ENCODE measurements around the gene ATRN.
A peak's percentile ranks its signal among the peaks of the same experiment; 100 is the strongest.

ATRN gene

GRCh38 chr20:3677733-3678132 lies 206.9 kb downstream of the ATRN start:
- Histone ChIP-seq H3K36me3 (ENCODE audit: insufficient read depth, low read depth, low read length) (no peaks in the 10 kb centered on the region), H3K4me1 (ENCODE audit: insufficient read depth, low read length) (peaks cover 6% of the 10 kb centered on the region; the same call in 1 of the 2 replicates), H3K9ac (ENCODE audit: low read depth, low read length) (no peak overlapping the region), H3K4me3 (ENCODE audit: low read length) (no peak overlapping the region), H3K27ac (ENCODE audit: low read length) (no peak overlapping the region), H3K27me3 (ENCODE audit: insufficient read depth, low read length) (peaks cover 27% of the 10 kb centered on the region), H3K9me3 (ENCODE audit: insufficient read depth, low read depth, low read length) (no peaks in the 10 kb centered on the region)

GRCh38 chr20:3678198-3678597 lies 207.4 kb downstream of the ATRN start:
- Histone ChIP-seq H3K36me3 (ENCODE audit: insufficient read depth, low read depth, low read length) (no peaks in the 10 kb centered on the region), H3K9me3 (ENCODE audit: insufficient read depth, low read depth, low read length) (no peaks in the 10 kb centered on the region), H3K4me1 (ENCODE audit: insufficient read depth, low read length) (peaks cover 6% of the 10 kb centered on the region; the same call in 1 of the 2 replicates), H3K27ac (ENCODE audit: low read length) (no peak overlapping the region), H3K4me3 (ENCODE audit: low read length) (no peak overlapping the region), H3K9ac (ENCODE audit: low read depth, low read length) (no peak overlapping the region), H3K27me3 (ENCODE audit: insufficient read depth, low read length) (peaks cover 26% of the 10 kb centered on the region)

GRCh38 chr20:3678856-3679720 lies 208.3 kb downstream of the ATRN start:
- Histone ChIP-seq H3K9ac (ENCODE audit: low read depth, low read length) (no peak overlapping the region), H3K4me1 (ENCODE audit: insufficient read depth, low read length) (peaks cover 6% of the 10 kb centered on the region; the same call in 1 of the 2 replicates), H3K36me3 (ENCODE audit: insufficient read depth, low read depth, low read length) (no peaks in the 10 kb centered on the region), H3K27me3 (ENCODE audit: insufficient read depth, low read length) (peaks cover 32% of the 10 kb centered on the region), H3K9me3 (ENCODE audit: insufficient read depth, low read depth, low read length) (no peaks in the 10 kb centered on the region), H3K27ac (ENCODE audit: low read length) (no peak overlapping the region), H3K4me3 (ENCODE audit: low read length) (no peak overlapping the region)

- H3K4me1 ChIP-seq (ENCODE audit: insufficient read depth, low read length), result peaks cover 12% of the 10 kb centered on the region; the same call in 1 of the 2 replicates
- no peak overlapping the region for H3K9ac ChIP-seq (ENCODE audit: low read depth, low read length)
- peaks cover 36% of the 10 kb centered on the region for H3K27me3 ChIP-seq (ENCODE audit: insufficient read depth, low read length)
Observed at GRCh38 chr20:3679749-3680700, 209.2 kb downstream of the ATRN start.

GRCh38 chr20:3680701-3681351 lies 210.0 kb downstream of the ATRN start:
- Histone ChIP-seq H3K9me3 (ENCODE audit: insufficient read depth, low read depth, low read length) (no peaks in the 10 kb centered on the region), H3K27ac (ENCODE audit: low read length) (no peak overlapping the region), H3K4me1 (ENCODE audit: insufficient read depth, low read length) (peaks cover 15% of the 10 kb centered on the region; the same call in 1 of the 2 replicates), H3K27me3 (ENCODE audit: insufficient read depth, low read length) (peaks cover 44% of the 10 kb centered on the region), H3K36me3 (ENCODE audit: insufficient read depth, low read depth, low read length) (no peaks in the 10 kb centered on the region), H3K9ac (ENCODE audit: low read depth, low read length) (no peak overlapping the region), H3K4me3 (ENCODE audit: low read length) (peak overlapping the region; percentile 58; the same call in 1 of the 2 replicates)

More at GRCh38 chr20:3679749-3680700, 209.2 kb downstream of the ATRN start:
- Histone ChIP-seq H3K9me3 (ENCODE audit: insufficient read depth, low read depth, low read length) (no peaks in the 10 kb centered on the region), H3K27ac (ENCODE audit: low read length) (no peak overlapping the region), H3K4me3 (ENCODE audit: low read length) (no peak overlapping the region), H3K36me3 (ENCODE audit: insufficient read depth, low read depth, low read length) (no peaks in the 10 kb centered on the region)

GRCh38 chr20:3681352-3681930 lies 210.6 kb downstream of the ATRN start:
- no peaks in the 10 kb centered on the region for H3K9me3 ChIP-seq (ENCODE audit: insufficient read depth, low read depth, low read length)
- H3K27me3 ChIP-seq (ENCODE audit: insufficient read depth, low read length), result peaks cover 49% of the 10 kb centered on the region
- H3K4me1 ChIP-seq (ENCODE audit: insufficient read depth, low read length), result peaks cover 15% of the 10 kb centered on the region; the same call in 1 of the 2 replicates
- H3K4me3 ChIP-seq (ENCODE audit: low read length), result peak overlapping the region; percentile 58; the same call in 1 of the 2 replicates
- no peak overlapping the region for H3K27ac ChIP-seq (ENCODE audit: low read length)
- no peaks in the 10 kb centered on the region for H3K36me3 ChIP-seq (ENCODE audit: insufficient read depth, low read depth, low read length)
- H3K9ac ChIP-seq (ENCODE audit: low read depth, low read length), result no peak overlapping the region

- H3K4me3 ChIP-seq (ENCODE audit: low read length), result peak within 1 kb of the TSS; percentile 74
- H3K36me3 ChIP-seq (ENCODE audit: insufficient read depth, low read depth, low read length), result no peaks in the 10 kb centered on the region
- H3K4me1 ChIP-seq (ENCODE audit: insufficient read depth, low read length), result peaks cover 15% of the 10 kb centered on the region; the same call in 1 of the 2 replicates
- peak within 1 kb of the TSS; percentile 48; the same call in 1 of the 2 replicates for H3K9ac ChIP-seq (ENCODE audit: low read depth, low read length)
- no peak within 1 kb of the TSS for H3K27ac ChIP-seq (ENCODE audit: low read length)
- no peaks in the 10 kb centered on the region for H3K9me3 ChIP-seq (ENCODE audit: insufficient read depth, low read depth, low read length)
- H3K27me3 ChIP-seq (ENCODE audit: insufficient read depth, low read length), result peaks cover 49% of the 10 kb centered on the region
Observed at GRCh38 chr20:3681931-3682781, 211.3 kb downstream of the ATRN start, which contains the start of gene ADAM33. Gene ADAM33, minus strand, starts transcription at chr20:3682010. Its CDS starts 6 bp downstream, at chr20:3682004.

GRCh38 chr20:3685341-3685740 lies 214.5 kb downstream of the ATRN start:
- Histone ChIP-seq H3K9me3 (ENCODE audit: insufficient read depth, low read depth, low read length) (no peaks in the 10 kb centered on the region), H3K4me3 (ENCODE audit: low read length) (no peak overlapping the region), H3K27ac (ENCODE audit: low read length) (no peak overlapping the region), H3K4me1 (ENCODE audit: insufficient read depth, low read length) (peaks cover 12% of the 10 kb centered on the region; the same call in 1 of the 2 replicates), H3K36me3 (ENCODE audit: insufficient read depth, low read depth, low read length) (no peaks in the 10 kb centered on the region), H3K27me3 (ENCODE audit: insufficient read depth, low read length) (peaks cover 48% of the 10 kb centered on the region), H3K9ac (ENCODE audit: low read depth, low read length) (no peak overlapping the region)

- peaks cover 37% of the 10 kb centered on the region for H3K27me3 ChIP-seq (ENCODE audit: insufficient read depth, low read length)
- H3K36me3 ChIP-seq (ENCODE audit: insufficient read depth, low read depth, low read length), result no peaks in the 10 kb centered on the region
- H3K9ac ChIP-seq (ENCODE audit: low read depth, low read length), result no peak overlapping the region
- peaks cover 9% of the 10 kb centered on the region; the same call in 1 of the 2 replicates for H3K4me1 ChIP-seq (ENCODE audit: insufficient read depth, low read length)
- no peak overlapping the region for H3K4me3 ChIP-seq (ENCODE audit: low read length)
- H3K9me3 ChIP-seq (ENCODE audit: insufficient read depth, low read depth, low read length), result no peaks in the 10 kb centered on the region
- no peak overlapping the region for H3K27ac ChIP-seq (ENCODE audit: low read length)
Observed at GRCh38 chr20:3686421-3686820, 215.6 kb downstream of the ATRN start.

GRCh38 chr20:3686867-3687321 lies 216.1 kb downstream of the ATRN start:
- peaks cover 9% of the 10 kb centered on the region; the same call in 1 of the 2 replicates for H3K4me1 ChIP-seq (ENCODE audit: insufficient read depth, low read length)
- no peak overlapping the region for H3K27ac ChIP-seq (ENCODE audit: low read length)
- H3K36me3 ChIP-seq (ENCODE audit: insufficient read depth, low read depth, low read length), result no peaks in the 10 kb centered on the region
- H3K27me3 ChIP-seq (ENCODE audit: insufficient read depth, low read length), result peaks cover 33% of the 10 kb centered on the region
- no peaks in the 10 kb centered on the region for H3K9me3 ChIP-seq (ENCODE audit: insufficient read depth, low read depth, low read length)
- no peak overlapping the region for H3K9ac ChIP-seq (ENCODE audit: low read depth, low read length)
- no peak overlapping the region for H3K4me3 ChIP-seq (ENCODE audit: low read length)
